ENCODE measurements around the gene CSTF1. TPM values are rescaled to one million over a fixed set of nuclear protein-coding genes. Genes with fewer than 3 reads are reported as not detected.

Gene CSTF1
- total RNA-seq, 6 experiments from 2014 or later, result 32.1 to 40.5 (median 34.6) TPM

DNA sequence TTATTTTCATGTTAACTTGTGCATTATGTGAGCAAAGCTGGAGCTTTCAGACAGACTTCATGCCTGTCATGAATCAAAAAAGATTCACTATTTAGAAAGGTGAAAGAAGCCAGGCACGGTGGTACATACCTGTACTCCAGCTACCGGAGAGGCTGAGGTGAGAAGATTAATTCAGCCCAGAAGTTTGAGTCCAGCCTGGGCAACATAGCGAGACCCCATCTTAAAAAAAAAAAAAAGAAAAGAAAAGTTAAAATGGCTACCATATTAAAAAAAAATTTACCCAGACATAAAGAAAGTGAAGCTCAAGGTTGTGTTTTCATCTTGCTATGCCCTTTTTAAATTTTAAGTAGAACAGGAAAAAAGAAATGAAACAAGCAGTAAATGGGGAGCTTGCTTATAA is 20.5 kb downstream of the CSTF1 start:
- DNase-seq, result no peak
- peaks cover 3% of the 10 kb centered on the region for H3K27me3 Mint-ChIP-seq (ENCODE audit: insufficient read depth)
- no peak overlapping the region for H3K27ac Mint-ChIP-seq
- no peaks in the 10 kb centered on the region for H3K9me3 Mint-ChIP-seq
- H3K36me3 Mint-ChIP-seq (ENCODE audit: low read depth), result peaks cover 29% of the 10 kb centered on the region
- H3K4me1 Mint-ChIP-seq (ENCODE audit: low read depth), result peaks cover 55% of the 10 kb centered on the region
- no peak for TF ChIP-seq CTCF (IDR thresholded peaks at IDR 0.05)
- H3K4me3 Mint-ChIP-seq, result no peak overlapping the region

DNA sequence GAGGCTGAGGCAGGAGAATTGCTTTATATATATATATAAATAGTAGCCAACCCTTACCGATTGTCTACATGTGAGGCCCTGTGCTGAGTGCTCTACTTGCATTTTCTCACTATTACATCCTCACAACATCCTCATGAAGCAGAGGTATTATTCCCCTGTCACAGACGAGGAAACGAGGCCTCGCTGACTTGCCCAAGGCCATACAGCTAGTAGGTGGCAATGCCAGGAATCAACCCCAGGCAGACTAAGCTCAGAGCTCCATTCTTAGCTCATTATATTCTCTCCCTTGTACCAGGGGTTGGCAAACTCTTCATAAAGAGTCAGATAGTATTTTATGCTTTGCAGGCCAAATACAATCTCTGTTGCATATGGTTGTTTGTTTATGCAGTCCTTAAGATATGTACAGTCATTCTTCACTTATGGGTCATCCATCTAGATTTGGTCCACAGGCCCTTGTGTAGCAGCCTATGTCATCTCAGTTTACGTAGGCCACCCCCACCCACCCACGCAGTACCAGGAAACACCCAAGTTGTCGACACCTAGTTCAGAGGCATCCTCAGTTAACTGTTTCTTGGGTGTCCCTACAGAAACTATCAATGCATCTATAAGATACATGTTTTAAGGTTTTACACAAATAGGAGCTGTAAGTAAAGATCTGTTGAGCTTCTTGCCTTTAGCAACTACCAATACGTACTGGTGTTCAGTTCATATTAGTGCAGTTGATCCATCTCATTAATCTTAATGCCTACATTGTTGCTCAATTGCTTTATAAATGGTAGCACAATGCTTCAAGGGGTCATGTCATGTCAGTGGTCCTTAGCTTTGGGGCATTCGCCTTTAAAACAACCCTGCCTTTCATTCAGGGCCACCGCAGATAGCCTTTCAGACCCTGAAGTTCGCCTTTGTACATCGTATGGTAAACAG is 22.7 kb downstream of the CSTF1 start:
- Mint-ChIP-seq H3K4me1 (ENCODE audit: low read depth) (peaks cover 70% of the 10 kb centered on the region), H3K36me3 (ENCODE audit: low read depth) (peaks cover 35% of the 10 kb centered on the region), H3K27ac (peak overlapping the region; percentile 90), H3K4me3 (peak overlapping the region; percentile 21; the same call in 1 of the 2 replicates), H3K9me3 (no peaks in the 10 kb centered on the region), H3K27me3 (ENCODE audit: insufficient read depth) (no peaks in the 10 kb centered on the region)
- TF ChIP-seq CTCF (IDR thresholded peaks at IDR 0.05), result no peak
- peak; percentile 69 for DNase-seq

DNA sequence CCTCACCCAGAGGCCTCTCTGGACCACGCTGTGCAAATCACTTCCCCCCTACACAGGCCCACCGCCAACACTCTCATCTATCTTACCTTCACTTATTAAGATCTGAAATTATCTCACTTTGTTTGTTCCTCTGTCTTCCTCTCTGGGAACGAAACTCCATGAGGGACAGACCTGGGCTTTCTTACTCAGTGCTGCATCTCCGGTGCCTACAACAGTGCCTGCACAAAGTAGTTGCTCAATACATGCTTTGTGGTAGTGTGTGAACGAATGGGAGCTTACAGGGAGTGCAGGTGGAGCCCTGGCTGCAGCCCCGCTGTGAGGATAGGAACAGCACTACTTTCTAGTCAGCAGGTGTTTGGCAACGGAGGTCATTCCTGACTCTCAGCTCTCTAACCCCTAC is 25.0 kb downstream of the CSTF1 start:
- no peaks in the 10 kb centered on the region for H3K9me3 Mint-ChIP-seq
- DNase-seq, result no peak
- peak overlapping the region; percentile 96 for H3K27ac Mint-ChIP-seq
- H3K4me3 Mint-ChIP-seq, result no peak overlapping the region
- H3K4me1 Mint-ChIP-seq (ENCODE audit: low read depth), result peaks cover 78% of the 10 kb centered on the region
- peaks cover 29% of the 10 kb centered on the region for H3K36me3 Mint-ChIP-seq (ENCODE audit: low read depth)
- no peaks in the 10 kb centered on the region for H3K27me3 Mint-ChIP-seq (ENCODE audit: insufficient read depth)
- TF ChIP-seq CTCF (IDR thresholded peaks at IDR 0.05), result no peak

DNA sequence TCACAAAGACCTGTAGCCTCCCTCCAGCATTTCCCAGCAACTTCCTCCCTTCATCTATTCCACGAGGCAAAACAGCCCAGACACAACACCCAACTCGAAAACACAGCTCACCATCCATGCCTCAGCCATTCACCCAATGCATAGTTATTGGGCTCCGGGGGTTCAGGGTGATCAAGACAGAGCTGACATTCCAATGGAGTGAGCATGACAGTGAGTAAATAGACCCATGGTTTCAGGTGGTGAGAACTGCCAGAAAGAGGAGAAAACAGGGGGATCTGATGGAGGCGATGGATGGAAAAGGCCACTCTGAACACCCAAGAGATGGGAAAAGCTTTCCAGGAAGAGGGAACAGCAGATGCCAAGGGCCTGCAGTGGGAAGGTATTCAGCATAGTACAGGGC is 25.5 kb downstream of the CSTF1 start:
- no peaks in the 10 kb centered on the region for H3K27me3 Mint-ChIP-seq (ENCODE audit: insufficient read depth)
- peak overlapping the region; percentile 46 for H3K4me3 Mint-ChIP-seq
- DNase-seq, result peak; percentile 37
- H3K9me3 Mint-ChIP-seq, result no peaks in the 10 kb centered on the region
- H3K4me1 Mint-ChIP-seq (ENCODE audit: low read depth), result peaks cover 78% of the 10 kb centered on the region
- peak overlapping the region; percentile 96 for H3K27ac Mint-ChIP-seq
- TF ChIP-seq CTCF (IDR thresholded peaks at IDR 0.05), result no peak
- H3K36me3 Mint-ChIP-seq (ENCODE audit: low read depth), result peaks cover 24% of the 10 kb centered on the region

DNA sequence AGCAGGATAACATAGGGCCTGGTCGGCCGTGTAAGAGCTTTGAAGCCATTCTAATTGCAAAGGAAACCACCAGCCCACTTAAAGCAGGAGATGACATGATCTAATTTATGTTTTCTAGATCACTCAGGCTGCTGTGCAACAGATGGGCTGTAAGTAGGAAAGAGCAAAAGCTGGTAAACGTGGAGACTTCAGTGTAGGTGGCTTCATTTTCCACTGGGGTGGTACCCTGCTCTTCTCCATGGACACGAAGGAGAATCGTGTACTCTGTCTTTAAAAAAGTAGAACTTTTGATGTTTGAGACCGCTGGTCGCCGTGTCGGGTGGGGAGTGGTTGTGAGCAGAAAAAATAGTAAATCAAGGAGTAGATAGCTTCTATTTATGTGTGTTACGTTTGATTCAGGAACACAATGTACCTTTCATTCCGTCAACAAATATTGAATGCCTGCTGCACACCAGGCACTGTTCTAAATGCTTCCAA is 26.0 kb downstream of the CSTF1 start:
- Mint-ChIP-seq H3K4me3 (peak overlapping the region; percentile 66; the same call in 1 of the 2 replicates), H3K27me3 (ENCODE audit: insufficient read depth) (no peaks in the 10 kb centered on the region), H3K36me3 (ENCODE audit: low read depth) (peaks cover 21% of the 10 kb centered on the region), H3K4me1 (ENCODE audit: low read depth) (peaks cover 81% of the 10 kb centered on the region), H3K27ac (peak overlapping the region; percentile 96), H3K9me3 (no peaks in the 10 kb centered on the region)
- TF ChIP-seq CTCF (IDR thresholded peaks at IDR 0.05), result no peak
- no peak for DNase-seq

All from HFFc6 (cell line).